ENCODE results near the gene WDR37.

GRCh38 chr10:1116051-1116450, 59.9 kb downstream of the WDR37 start:
- TF ChIP-seq CTCF (IDR thresholded peaks at IDR 0.05) (no peak), POLR2AphosphoS5 (IDR thresholded peaks at IDR 0.05) (no peak), POLR2A (IDR thresholded peaks at IDR 0.05) (no peak)

Measured in prostate gland (tissue), 2 donors.